PC-3 (cell line): ENCODE results near the gene AP4E1. TPM values are rescaled to one million over a fixed set of nuclear protein-coding genes. Genes with fewer than 3 reads are reported as not detected.

Source experiments
- ATAC-seq: fragments of 200-7000 bp; cut with Tn5 transposase; 2 replicates; pipeline ENCODE4 v1.9.1; 2020; ENCODE audit warnings: mild to moderate bottlenecking, moderate library complexity
- Bru-seq: library from RNA; stranded (reverse); fragments of 400-500 nt; gene quantifications from one replicate; lab custom pipeline; 2021; lab: Mats Ljungman, UMichigan
- BruChase-seq, 2 experiments: library from RNA; stranded (reverse); fragments of 400-500 nt; gene quantifications; one replicate each; lab custom pipeline; 2021; lab: Mats Ljungman, UMichigan
- BruUV-seq: library from RNA; stranded (reverse); fragments of 400-500 nt; replicated peaks from 2 replicates; lab custom pipeline; 2021; lab: Mats Ljungman, UMichigan
- CTCF ChIA-PET: fragments of 300-600 bp; sonication (Branson Sonifier 250); formaldehyde crosslinking; loops from one replicate; lab custom pipeline; 2022; ENCODE audit warnings: antibody characterized with exemption; lab: Charles Lee
- POLR2A ChIA-PET: fragments of 300-600 bp; sonication (Branson Sonifier 250); formaldehyde crosslinking; loops from one replicate; lab custom pipeline; 2022; ENCODE audit warnings: antibody characterized with exemption; ENCODE audit not compliant: unreplicated experiment; lab: Charles Lee
- DNase-seq: peaks from one replicate; pipeline ENCODE4 v3.0.0-alpha.2; 2015
- H2AFZ ChIP-seq: fragments of 300-600 bp; sonication (generic); 2 replicates; pipeline ENCODE4 v1.6.0; 2016; ENCODE audit warnings: antibody characterized with exemption, low read length
- H3F3A ChIP-seq: fragments of 300-600 bp; sonication (generic); one replicate; pipeline ENCODE4 v1.6.0; 2017; ENCODE audit warnings: antibody characterized with exemption, low read length, control low read depth, mild to moderate bottlenecking; ENCODE audit not compliant: unreplicated experiment
- H3K27ac ChIP-seq: fragments of 300-600 bp; sonication (generic); 2 replicates; pipeline ENCODE4 v1.5.1; 2016; ENCODE audit warnings: mild to moderate bottlenecking, low read length
- H3K27me3 ChIP-seq: fragments of 300-600 bp; sonication (generic); 2 replicates; pipeline ENCODE4 v1.6.1; 2016; ENCODE audit warnings: low read length, mixed read lengths
- H3K36me3 ChIP-seq: fragments of 300-600 bp; sonication (generic); 2 replicates; pipeline ENCODE4 v1.6.1; 2016; ENCODE audit warnings: low read depth, mixed run types, low read length, mixed read lengths
- H3K4me1 ChIP-seq: fragments of 300-600 bp; sonication (generic); 2 replicates; pipeline ENCODE4 v1.5.1; 2016; ENCODE audit warnings: low read length; ENCODE audit not compliant: insufficient read depth
- H3K4me2 ChIP-seq: fragments of 300-600 bp; sonication (generic); 2 replicates; pipeline ENCODE4 v1.6.0; 2016; ENCODE audit warnings: low read length
- H3K4me3 ChIP-seq: fragments of 300-600 bp; sonication (generic); 2 replicates; pipeline ENCODE4 v1.5.1; 2016; ENCODE audit warnings: mild to moderate bottlenecking, low read length, mixed read lengths
- H3K79me2 ChIP-seq: fragments of 300-600 bp; sonication (generic); 2 replicates; pipeline ENCODE4 v1.6.1; 2017; ENCODE audit warnings: low read length, mixed read lengths
- H3K9ac ChIP-seq: fragments of 300-600 bp; sonication (generic); 2 replicates; pipeline ENCODE4 v1.6.0; 2016; ENCODE audit warnings: mild to moderate bottlenecking, low read length
- H3K9me2 ChIP-seq: fragments of 300-600 bp; sonication (generic); replicated peaks from 2 replicates; pipeline ENCODE4 v1.6.1; 2016; ENCODE audit warnings: mixed run types, low read length, mixed read lengths
- H3K9me3 ChIP-seq: fragments of 300-600 bp; sonication (generic); 2 replicates; pipeline ENCODE4 v1.6.1; 2016; ENCODE audit warnings: low read length, mixed read lengths
- H4K20me1 ChIP-seq: fragments of 300-600 bp; sonication (generic); 2 replicates; pipeline ENCODE4 v1.6.1; 2016; ENCODE audit warnings: low read length, mixed read lengths
- CTCF ChIP-seq: fragments of 300-600 bp; sonication (generic); conservative IDR thresholded peaks from 2 replicates; pipeline ENCODE4 v1.5.1; 2017; ENCODE audit warnings: antibody characterized with exemption, low read depth, mild to moderate bottlenecking, low read length
- EZH2 ChIP-seq: fragments of 300-600 bp; sonication (generic); IDR thresholded peaks from one replicate; pipeline ENCODE4 v1.6.1; 2017; ENCODE audit warnings: antibody characterized with exemption, mild to moderate bottlenecking, low read length; ENCODE audit not compliant: unreplicated experiment
- EZH2phosphoT487 ChIP-seq: fragments of 300-600 bp; sonication (generic); IDR thresholded peaks from 2 replicates; pipeline ENCODE4 v1.6.1; 2018; ENCODE audit warnings: mild to moderate bottlenecking, antibody characterized with exemption, low read length, borderline replicate concordance
- intact Hi-C: fragments of 100-400 bp; cut with micrococcal nuclease; formaldehyde crosslinking; loops from 2 replicates; pipeline ENCODE4 v1.9.0; 2023
- long read RNA-seq: library from polyadenylated mRNA; unstranded; transcript quantifications from one replicate; pipeline ENCODE4 v2.0.0, GENCODE V29; 2021; ENCODE audit not compliant: unreplicated experiment
- total RNA-seq: library from RNA; depleted of rRNA; stranded (reverse); fragments of >200 nt; gene quantifications from 2 replicates; pipeline ENCODE4 v1.2.3, GENCODE V29; 2014; rRNA removed

AP4E1 gene
- 4.7 and 6.0 TPM in 2 replicates for total RNA-seq
- percentile 69 among the genes with signal in this experiment for Bru-seq, nascent RNA
- BruChase-seq, experiment 1, labeled RNA remaining after a 6-hour chase: percentile 64 among the genes with signal in this experiment
- percentile 70 among the genes with signal in this experiment for BruChase-seq, experiment 2, labeled RNA remaining after a 2-hour chase
- long read RNA-seq, full-length matches to known transcripts: 2 of 13 reads
- long read RNA-seq, partial matches to known transcripts: 3 of 13 reads
- long read RNA-seq, other reads (novel, unspliced or antisense): 8 of 13 reads

- POLR2A ChIA-PET: no interaction called here
- peaks cover 23% of the 10 kb centered on the region for H3K79me2 ChIP-seq
- H3K27me3 ChIP-seq: no peaks in the 10 kb centered on the region
- peak; percentile 60 for ATAC-seq
- intact Hi-C loops: loop anchor here (2.0 kb wide), 1 partner anchor 24 kb away; no protein-coding TSS in a partner anchor
- peaks cover 7% of the 10 kb centered on the region; the same call in 1 of the 2 replicates for H3K4me1 ChIP-seq
- H3K9me2 ChIP-seq: no peaks in the 10 kb centered on the region
- no peak within 1 kb of the TSS for H3K27ac ChIP-seq
- peak within 1 kb of the TSS; percentile 94 for H3K4me3 ChIP-seq
- H3K4me2 ChIP-seq: peak within 1 kb of the TSS; percentile 99
- no TSS peak for BruUV-seq
- no peaks in the 10 kb centered on the region for H3F3A ChIP-seq
- H3K9ac ChIP-seq: peak within 1 kb of the TSS; percentile 88
- TF ChIP-seq CTCF (peak; percentile 80), EZH2 (no peak)
- CTCF ChIA-PET: no interaction called here
- peak within 1 kb of the TSS; percentile 99 for H2AFZ ChIP-seq
- peaks cover 2% of the 10 kb centered on the region; the same call in 1 of the 2 replicates for H3K36me3 ChIP-seq
- H3K9me3 ChIP-seq: no peaks in the 10 kb centered on the region
- H4K20me1 ChIP-seq: no peaks in the 10 kb centered on the region
- DNase-seq: peak; percentile 88
Observed at GRCh38 chr15:50908209-50909009, at the start of gene AP4E1. TSS of gene AP4E1 (plus strand) at chr15:50908683. CDS start at chr15:50908779, 96 bp downstream.

DNA sequence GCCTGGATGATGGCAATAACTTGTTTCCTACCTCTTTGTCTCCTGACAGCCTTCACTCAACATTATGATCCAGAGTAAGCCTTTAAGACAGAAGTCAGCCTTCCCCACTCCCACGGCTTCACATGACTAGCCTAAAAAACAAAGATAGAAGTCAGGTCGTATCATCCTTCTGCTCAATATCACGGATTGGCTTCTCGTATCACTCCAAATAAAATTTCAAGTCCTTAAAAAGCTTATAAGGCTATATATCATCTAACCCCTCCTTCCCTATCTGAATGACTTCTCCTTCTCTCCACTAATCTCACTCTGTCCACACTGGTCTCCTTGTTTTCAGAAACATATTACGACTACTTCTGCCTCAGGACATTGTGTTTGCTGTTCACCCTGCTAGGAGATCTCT, 47.7 kb upstream of the AP4E1 start:
- no peaks in the 10 kb centered on the region; the same call in 1 of the 2 replicates for H3K4me1 ChIP-seq
- H3K4me3 ChIP-seq: no peak overlapping the region
- no peaks in the 10 kb centered on the region for H4K20me1 ChIP-seq
- no peak overlapping the region for H3K9ac ChIP-seq
- intact Hi-C loops: no loop called here
- TF ChIP-seq EZH2 (no peak), EZH2phosphoT487 (no peak), CTCF (no peak)
- ATAC-seq (no peak), DNase-seq (no peak)
- no peaks in the 10 kb centered on the region for H3K36me3 ChIP-seq
- H3K9me3 ChIP-seq: no peaks in the 10 kb centered on the region
- H3K27ac ChIP-seq: no peak overlapping the region
- BruUV-seq: no TSS peak
- H3K27me3 ChIP-seq: no peaks in the 10 kb centered on the region
- CTCF ChIA-PET: no interaction called here
- POLR2A ChIA-PET: no interaction called here
- H2AFZ ChIP-seq: no peak overlapping the region
- H3K79me2 ChIP-seq: no peaks in the 10 kb centered on the region
- H3F3A ChIP-seq: no peaks in the 10 kb centered on the region
- no peaks in the 10 kb centered on the region for H3K9me2 ChIP-seq
- H3K4me2 ChIP-seq: no peak overlapping the region
